DLD1 (cell line): ENCODE results near the gene ZBED3.
"Not testable (repeated sequence)": the region's sequence is repeated elsewhere in the genome, so short reads cannot be mapped to it uniquely, and the experiment has no call there.

Source experiments
- in situ Hi-C: cut with HindIII; loops from 2 replicates; pipeline ENCODE4 v1.10.0; 2017; ENCODE audit warnings: low sequenced_read_pairs

The ZBED3 gene, protein sequence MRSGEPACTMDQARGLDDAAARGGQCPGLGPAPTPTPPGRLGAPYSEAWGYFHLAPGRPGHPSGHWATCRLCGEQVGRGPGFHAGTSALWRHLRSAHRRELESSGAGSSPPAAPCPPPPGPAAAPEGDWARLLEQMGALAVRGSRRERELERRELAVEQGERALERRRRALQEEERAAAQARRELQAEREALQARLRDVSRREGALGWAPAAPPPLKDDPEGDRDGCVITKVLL

DNA sequence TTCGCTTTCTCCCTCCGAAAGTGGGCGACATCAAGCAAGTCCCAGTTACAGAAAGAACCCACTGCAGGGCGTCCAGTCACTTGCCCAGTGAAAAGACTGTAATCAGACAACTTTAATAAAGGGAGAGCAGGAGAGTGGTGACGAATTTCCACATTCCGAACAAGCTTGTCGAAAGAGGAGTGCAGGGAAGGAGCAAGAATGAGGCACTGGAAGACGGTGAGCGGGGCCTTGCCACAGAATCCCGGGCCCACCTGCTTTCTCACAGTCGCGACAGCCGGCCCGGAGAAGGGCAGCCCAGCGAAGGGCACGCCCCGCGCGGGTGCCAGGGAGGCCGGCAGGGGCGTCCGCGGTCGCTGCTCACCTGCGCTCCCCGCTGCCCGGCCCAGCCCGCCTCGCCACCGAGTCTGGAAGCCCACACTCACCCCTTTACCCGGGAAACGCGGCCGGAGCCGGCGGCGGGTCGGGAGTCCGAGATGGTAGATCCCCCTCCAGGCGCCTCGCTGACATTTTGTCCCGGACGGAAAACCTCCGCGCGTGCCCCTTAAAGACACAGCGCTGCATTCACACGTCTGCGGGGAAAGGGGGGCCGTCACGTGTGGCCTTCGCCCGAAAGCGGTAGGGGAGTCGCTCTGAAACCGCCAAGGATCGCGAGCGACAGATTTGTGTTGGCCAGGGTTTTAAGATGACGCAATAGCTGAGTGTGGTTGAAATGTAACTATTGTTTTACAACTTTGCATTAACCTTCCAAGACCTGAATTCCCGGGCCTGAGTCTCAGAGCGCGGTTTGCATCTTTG lies at the start of gene ZBED3:
TSS of gene ZBED3 (minus strand) at position 597 of the 795 bp plus-strand sequence. CDS start 9,407 bp downstream, outside the sequence.
- in situ Hi-C loops: no loop called here

DNA sequence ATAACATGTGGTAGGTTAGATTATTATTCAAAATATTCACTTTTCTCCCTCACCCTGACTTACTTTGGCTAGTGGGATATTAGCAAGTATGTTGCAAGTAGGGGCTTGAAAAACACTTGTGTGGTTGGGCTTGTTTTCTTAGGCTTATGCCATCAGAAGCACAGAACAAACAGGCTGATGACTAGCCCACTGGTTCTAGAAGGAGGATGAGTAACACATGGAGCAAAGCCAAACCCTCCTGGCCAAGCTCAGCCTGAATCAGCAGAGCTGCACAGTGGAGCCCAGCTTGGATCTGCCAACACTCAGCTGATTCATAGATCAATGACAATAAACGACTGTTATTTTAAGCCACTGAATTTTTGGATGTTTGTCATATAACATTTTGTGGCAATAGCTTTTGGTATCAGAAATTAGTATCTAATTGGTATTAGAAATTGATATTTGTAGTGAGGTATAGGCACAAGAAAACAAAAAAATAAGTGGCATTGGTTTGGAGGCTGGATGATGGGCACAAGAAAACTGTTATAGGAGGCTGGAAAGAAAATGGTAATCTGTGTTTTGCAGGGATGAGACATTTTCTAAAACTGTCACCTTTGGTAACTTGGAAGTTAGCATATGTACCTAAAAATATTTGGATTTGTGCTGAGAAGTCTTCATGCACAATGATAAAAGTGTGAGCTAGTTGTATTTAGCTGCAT lies 46.1 kb upstream of the ZBED3 start:
- in situ Hi-C loops: no loop called here

DNA sequence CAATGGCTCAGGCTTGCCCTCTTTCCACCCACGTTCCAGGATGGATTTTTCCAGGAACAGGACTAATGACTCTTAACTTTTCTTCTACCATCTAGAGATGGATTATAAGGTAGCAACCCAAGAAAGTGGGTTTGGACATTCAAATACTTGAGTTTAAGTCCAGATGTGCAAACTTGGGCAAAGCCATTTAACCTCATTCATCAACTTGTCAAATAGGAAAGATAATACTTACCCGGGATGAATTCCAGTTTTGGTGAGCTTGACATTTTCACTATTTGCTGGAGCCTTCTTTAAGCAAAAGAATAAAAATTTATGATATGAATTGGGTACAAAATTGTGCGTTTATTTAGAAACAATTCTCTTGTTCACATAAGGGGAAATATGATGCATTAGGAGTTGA lies 44.3 kb upstream of the ZBED3 start:
- in situ Hi-C loops: no loop called here

DNA sequence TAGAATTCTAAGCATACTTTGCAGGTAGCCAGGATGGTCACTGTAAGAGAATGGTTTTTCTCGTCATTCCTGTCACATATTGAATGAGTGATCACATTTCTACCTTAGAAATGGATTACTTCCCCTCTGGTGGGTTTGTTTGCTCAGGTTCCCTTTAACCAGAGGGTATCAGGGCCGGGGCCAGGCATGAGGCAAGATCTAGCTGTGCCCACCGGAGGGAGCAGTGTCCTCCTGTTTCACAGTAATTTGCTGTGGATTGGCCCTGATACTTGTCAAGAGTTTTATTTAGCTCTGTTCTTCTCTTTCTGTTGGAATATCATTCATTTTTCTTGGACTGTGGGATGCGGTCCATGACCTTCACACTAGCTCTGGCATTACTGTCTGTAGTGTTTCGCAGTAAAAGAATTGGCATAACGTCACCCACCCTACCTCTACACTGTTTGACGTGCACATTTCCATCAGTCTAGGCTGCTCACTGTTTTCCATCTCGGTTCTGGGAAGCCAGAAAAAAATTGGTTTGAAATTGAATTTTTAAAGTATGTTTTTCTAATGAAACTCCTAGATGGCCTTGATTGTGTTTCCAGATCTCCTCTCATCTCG lies 42.4 kb upstream of the ZBED3 start:
- in situ Hi-C loops: no loop called here

DNA sequence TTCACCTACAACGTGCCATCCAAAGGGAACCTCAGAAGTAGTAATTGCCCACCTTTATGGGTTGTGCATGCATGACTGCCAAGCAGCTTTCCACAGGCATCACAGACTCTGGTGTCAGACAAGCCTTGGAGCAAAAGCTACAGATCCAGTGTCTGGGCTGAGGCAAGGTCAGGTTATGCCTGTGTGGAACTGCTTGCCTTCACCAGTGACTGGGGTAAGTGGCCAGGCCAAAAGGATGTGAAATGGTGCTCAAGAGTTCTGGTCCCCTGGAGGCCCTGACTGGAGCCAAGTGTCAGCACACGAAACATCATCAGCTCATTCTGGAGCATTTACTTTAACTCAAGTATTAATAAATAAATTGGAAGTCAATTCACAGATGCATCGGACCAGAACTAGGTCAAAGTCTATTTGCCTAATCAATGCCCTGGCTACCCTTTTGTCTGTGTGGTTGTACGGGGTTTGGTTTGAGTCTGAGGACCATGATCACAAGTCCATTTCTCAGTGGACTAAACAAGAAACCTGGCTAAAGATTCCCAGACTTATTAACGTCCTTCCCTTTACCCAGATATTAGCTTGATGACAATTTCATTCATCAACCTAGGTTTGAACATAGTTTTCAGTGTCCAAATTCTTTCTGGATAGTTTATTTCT lies 41.5 kb upstream of the ZBED3 start:
- in situ Hi-C loops: no loop called here

DNA sequence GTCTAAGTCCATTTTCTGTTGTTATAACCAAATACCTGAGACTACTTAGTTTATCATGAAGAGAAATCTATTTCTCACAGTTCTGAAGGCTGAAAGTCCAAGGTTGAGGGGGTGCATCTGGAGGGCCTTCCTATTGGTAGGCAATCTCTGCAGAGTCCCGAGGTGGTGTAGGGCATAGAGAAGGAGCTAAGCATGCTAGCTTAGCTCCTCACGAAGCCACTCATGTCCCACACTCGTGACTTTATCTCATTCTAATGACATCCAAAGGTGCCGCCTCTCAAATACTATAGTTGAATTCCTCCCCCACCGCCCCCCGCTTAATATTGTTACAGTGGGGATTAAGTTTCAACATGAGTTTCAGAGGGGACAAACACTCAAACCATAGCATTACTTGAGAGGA lies 36.0 kb upstream of the ZBED3 start:
- in situ Hi-C loops: no loop called here

DNA sequence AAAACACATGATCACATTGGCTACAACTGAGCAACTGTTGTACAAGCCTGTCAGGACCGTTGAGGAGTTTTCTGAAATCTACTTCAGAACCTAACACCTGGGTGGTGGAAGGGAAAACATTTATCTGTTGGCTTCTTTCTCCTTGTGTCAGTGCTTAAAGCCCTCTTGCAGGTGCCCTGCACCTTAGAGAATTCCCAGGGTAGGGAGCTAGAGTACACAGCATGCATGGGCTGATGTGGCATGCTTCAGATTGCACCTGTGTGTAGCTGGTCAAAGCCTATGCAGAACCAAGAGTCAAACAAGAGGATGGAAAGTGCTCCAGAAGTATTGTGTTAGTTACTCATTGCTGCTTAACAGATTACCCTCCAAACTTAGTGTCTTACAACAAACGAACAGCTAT lies 33.6 kb upstream of the ZBED3 start:
- in situ Hi-C loops: no loop called here

DNA sequence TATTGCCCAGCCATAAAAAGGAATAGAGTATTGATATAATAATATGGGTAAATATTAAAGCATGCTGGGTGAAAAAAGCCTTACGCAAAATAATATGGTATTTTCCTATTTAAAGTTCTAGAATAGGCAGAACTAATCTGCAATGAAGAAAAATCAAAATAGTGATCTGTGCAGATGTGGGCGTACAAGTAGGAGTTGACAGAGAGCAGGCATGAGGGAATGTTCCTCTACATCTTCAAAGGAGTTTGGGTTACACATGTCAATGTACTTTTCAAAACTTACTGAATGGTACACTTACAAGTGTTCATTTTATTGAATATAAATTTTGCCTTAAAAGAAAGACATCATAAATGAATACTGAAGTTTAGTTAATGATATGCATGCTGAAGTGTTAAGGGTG lies 33.0 kb upstream of the ZBED3 start:
- in situ Hi-C loops: no loop called here

DNA sequence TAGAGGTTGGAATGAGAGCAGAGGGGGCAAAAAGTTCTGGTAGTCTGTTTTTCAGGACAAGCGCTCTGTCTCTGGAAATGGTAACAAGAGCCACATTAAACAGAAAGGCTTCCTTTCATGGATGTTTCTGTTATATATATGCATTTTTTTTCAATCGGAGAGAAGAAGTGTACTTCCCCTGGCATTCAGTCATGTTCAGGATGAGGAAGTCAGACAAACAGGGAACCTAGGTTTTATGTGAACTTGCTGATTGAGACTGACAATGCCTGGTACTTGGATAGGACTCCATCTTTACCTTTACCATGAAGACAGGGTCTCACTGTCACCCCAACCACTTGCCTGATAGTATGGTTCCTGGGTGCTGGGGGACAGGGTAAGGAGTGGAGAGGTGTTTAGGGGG lies 30.1 kb upstream of the ZBED3 start:
- in situ Hi-C loops: no loop called here

DNA sequence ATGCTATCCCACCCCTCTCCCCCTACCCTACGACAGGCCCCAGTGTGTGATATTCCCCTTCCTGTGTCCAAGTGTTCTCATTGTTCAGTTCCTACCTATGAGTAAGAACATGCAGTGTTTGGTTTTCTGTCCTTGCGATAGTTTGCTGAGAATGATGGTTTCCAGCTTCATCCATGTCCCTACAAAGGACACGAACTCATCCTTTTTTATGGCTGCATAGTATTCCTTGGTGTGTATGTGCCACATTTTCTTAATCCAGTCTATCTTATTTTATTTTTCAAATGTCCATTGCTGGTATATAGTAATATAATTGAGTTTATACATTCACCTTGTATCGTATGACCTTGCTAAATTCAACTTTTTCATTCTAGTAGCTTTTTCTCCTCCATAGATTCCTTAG lies 19.9 kb upstream of the ZBED3 start:
- in situ Hi-C loops: not testable (repeated sequence)

DNA sequence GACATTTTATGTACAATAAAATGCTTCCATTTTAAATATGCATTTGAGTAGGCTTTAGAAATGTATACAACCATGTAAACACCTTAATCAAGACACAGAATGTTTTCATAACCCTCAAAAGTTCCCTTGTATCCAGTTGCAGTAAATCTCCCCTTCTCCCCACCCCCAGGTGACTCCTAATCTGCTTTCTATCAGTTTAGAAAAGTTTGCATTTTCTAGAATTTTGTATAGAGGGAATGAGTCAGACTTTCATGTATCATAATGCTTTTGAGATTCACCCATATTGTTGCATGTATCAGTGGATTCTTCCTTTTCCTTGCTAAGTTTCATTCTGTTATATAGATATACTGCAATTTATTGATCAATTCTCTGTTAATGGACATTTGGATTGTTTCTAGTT lies 17.7 kb upstream of the ZBED3 start:
- in situ Hi-C loops: no loop called here

DNA sequence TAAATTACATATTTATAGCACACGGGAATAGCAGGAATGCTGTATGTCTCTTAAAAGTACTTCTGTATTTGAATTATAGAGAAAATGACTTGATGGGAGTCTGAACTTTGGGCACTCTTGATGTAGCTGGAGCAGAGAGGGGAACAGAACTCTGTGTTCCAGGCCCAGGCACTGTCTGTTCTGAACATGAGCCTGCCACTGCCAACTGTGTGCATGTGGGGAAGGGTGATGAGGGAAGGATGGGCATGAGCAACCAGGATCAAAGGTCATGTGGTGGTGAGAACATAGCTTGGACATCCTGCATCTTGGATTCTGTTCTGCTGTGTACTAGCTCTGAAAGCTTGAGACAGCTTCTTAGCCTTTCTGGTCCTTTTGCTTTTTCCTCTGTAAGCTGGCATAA lies 16.4 kb upstream of the ZBED3 start:
- in situ Hi-C loops: no loop called here

DNA sequence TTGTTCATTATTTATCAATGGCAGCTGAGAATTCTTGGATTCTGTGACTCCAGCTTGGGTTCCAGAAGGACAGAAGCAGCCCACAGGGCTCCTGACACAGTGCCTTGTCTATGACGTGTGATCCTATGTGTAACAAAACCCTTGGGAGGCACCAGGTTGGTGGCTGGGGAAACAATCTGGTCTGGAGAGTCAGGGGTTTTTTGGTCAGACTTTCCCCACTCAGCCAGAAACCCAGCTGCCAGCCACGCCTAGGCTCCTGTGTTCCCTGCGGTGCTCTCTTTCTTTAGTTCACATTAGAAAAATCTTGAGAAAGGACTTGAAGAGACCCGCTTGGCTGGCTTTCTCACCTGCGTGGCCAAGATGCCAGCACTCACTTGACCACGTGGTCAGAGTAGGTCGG lies 15.5 kb upstream of the ZBED3 start:
- in situ Hi-C loops: no loop called here

DNA sequence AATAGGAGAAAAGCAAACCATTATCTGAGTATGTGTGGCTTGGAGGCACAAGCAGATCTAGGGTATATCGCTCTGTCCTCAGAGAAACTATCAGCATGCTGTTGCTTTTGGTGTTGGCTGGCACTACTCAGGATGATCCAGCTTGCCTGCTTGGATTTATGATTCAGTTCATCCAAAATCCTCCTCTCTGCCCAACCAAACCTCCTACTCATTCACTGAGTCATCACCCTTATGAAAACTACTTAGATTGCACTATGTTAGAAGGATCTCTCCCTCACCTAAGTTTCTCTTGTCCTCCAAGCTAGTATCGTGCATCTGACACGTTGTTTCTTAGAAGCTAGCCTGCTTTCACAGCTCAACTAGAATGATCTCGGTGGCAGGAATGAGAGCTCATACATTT lies 14.2 kb upstream of the ZBED3 start:
- in situ Hi-C loops: no loop called here

DNA sequence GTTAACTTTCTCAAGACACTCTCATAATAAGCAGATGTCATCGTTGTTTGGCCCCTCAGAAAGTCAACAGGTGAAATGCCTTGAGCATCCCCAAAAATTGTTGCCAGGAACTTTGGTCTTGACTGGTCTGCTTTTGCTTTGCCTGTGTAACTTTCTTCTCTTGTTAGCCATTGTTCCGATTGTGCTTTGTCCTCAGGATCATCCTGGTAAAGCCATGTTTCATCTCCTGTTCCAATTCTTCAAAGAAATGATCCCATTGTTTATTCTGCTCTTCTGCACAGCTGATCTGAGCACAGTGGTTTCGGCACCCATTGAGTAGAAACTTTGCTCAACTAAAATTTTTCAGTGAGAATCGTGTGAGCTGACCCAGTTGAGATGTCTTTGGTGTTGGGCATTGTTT lies 8.1 kb upstream of the ZBED3 start:
- in situ Hi-C loops: no loop called here

DNA sequence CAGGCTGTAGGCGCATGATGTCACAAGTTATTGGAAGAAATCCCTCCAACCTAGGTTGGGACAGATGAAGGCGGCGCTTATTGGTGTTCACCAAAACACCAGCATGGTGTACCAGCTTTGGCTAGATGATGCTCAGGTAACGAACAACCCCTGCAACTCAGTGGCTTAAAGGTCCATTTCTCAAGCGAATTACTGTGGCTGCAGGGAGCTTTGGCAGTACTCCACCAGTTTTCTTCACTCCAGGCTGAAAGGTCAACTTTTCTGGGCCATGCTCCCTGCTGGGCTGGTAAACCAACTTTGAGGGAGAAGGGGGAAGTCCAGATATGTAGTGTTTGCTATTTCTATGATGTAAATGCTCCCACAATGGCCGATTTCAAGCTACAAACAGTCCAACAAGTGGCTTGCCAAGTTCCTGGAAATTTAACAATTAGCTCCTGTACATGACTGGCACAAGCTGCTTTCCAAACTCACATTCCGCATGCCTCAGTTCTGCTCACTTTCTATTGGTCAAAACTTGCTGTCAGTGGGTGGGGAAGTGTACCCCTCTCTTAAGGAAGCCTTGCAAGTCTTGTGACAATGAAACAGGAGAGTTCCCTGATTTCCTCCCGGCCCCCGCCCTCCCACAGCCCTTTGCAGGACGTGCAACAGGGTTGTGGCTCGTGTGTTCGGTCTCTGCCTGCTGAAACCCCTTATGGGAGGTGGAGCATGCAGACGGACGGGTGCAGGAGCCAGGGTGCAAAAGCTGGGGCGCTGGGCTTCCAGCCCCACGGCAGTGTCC lies 588 bp upstream of the ZBED3 start:
- in situ Hi-C loops: no loop called here

DNA sequence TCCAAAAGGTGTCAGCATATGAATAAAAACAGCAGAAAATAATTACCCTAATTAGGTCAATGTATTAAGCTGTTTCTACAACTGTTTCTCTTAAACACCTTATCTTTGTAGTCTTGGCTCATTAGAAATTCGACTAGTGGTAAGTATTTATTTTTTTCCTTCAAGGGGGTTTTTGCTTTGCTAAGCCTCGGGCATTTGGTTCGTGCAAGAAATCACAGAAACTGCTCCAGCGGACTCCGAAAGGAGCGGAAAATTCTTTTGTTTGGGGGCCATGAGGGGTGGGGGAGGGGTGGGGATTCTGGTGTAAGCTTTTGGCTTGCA lies 757 bp downstream of the ZBED3 start:
- in situ Hi-C loops: no loop called here

DNA sequence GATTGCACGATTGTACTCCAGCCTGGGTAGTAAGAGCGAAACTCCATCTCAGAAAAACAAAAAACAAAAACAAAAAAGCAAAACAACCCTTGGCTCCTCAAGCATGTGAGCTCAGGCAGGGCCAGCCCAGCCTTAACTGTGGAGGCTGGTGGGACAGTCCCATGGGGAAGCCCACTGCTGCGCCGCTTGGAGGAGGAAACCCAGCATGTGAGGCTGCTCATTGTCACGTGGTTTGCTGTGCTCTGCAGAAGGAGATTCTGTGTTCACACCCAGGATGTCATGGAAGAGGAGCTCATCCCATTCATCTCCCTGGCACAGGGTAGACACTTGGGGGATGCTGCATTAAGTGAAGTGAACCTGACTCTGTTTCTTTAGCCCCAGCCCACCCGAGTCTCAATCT lies 4.0 kb downstream of the ZBED3 start:
- in situ Hi-C loops: no loop called here

DNA sequence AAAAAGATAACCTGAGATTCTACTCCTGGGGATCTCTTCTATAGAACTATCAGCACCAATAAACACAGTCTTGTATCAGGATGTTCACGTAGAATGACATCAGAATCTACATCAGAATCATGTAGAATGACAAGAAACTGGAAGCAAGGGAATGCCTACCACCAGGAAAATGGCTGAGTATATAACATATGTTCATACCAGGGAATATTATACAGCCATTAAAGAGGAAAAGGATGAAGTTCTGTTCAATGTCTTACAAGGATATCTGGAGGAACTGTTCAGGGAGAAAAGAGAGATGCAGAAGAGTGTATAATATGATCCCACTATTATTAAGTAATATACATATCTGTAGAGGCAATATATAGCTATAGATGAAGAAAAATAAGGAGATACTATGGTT lies 4.8 kb downstream of the ZBED3 start:
- in situ Hi-C loops: no loop called here

DNA sequence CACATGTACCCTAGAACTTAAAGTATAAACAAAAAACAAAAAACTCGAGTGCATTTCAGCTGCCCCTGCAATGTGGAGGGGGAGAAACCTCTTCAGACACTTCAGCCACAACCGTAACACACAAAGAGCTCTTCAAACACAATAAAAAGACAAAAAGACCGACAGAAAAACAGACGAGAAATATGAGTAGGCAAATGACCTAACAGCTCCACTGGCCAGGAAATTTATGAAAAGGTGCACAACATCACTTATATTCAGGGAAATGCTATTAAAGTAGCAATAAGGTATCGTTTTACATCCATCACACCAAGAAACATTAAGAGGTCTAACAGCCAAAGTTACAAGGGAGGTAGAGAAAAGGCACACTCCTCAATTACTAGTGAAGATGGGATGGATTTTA lies 6.2 kb downstream of the ZBED3 start:
- in situ Hi-C loops: no loop called here

DNA sequence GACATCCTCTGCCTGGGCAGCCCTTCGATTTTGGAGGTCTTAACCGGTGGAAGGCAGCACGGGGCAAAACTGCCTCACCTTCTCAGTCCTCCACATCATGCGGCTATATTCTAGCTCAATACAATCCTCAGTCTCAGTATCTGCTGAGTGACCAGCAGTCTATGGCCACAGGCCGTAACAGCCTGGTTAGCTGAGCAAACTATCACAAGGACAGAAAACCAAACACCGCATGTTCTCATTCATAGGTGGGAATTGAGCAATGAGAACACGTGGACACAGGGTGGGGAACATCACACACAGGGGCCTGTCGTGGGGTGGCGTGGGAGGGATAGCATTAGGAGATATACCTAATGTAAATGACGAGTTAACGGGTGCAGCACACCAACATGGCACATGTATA lies 6.6 kb downstream of the ZBED3 start:
- in situ Hi-C loops: not testable (repeated sequence)
